Stomach (tissue), 19 donors: Measurements from ENCODE around the gene GPR4. TPM values are rescaled to one million over a fixed set of nuclear protein-coding genes. Genes with fewer than 3 reads are reported as not detected.

Experiments used
- DNase-seq, 2 donors: peaks; one replicate each; pipeline versions ENCODE4 v3.0.0 to v3.0.0-alpha.2; 2013 to 2019
- H3K27ac ChIP-seq, 5 donors: fragments of 200-600 bp in 4 of 5; sonication (generic) in 4 of 5; one replicate each; pipeline ENCODE4 v1.5.1; 2013 to 2019; ENCODE audit warnings: mild to moderate bottlenecking in 1 of 5, moderate library complexity in 1 of 5
- H3K27me3 ChIP-seq, 3 donors: fragments of 200-600 bp; sonication (generic); one replicate each; pipeline ENCODE4 v1.5.1; 2017 to 2019; ENCODE audit warnings: mixed run types in 1 of 3
- H3K36me3 ChIP-seq, 4 donors: fragments of 200-600 bp; sonication (generic); 1 replicate in 3 of 4; 2 replicates in 1 of 4; pipeline ENCODE4 v1.5.1; 2016 to 2019
- H3K4me1 ChIP-seq, 4 donors: fragments of 200-600 bp; sonication (generic); one replicate each; pipeline ENCODE4 v1.5.1; 2016 to 2019
- H3K4me3 ChIP-seq, 4 donors: fragments of 200-600 bp; sonication (generic) in 3 of 4; one replicate each; pipeline ENCODE4 v1.5.1; 2016 to 2019; ENCODE audit warnings: mild to moderate bottlenecking in 1 of 4
- H3K9me3 ChIP-seq, 4 donors: fragments of 200-600 bp; sonication (generic); one replicate each; pipeline ENCODE4 v1.5.1; 2016 to 2019
- CTCF ChIP-seq, 7 experiments: fragments of 450-650 bp in 4 of 7; fragments of 200-600 bp in 3 of 7; sonication (generic) in 3 of 7; IDR thresholded peaks; one replicate each; pipeline ENCODE4 v1.5.1; 2016 to 2019; ENCODE audit warnings: antibody characterized with exemption in 7 of 7, control low read depth in 2 of 7, mild to moderate bottlenecking in 1 of 7
- EP300 ChIP-seq: sonication (generic); formaldehyde crosslinking; IDR thresholded peaks from one replicate; pipeline ENCODE4 v1.6.1; 2017; ENCODE audit warnings: antibody characterized with exemption
- POLR2A ChIP-seq, 4 donors: fragments of 450-650 bp; IDR thresholded peaks; one replicate each; pipeline ENCODE4 v1.6.1; 2016; ENCODE audit warnings: antibody characterized with exemption in 4 of 4, control low read depth in 2 of 4, mild to moderate bottlenecking in 1 of 4, moderate library complexity in 1 of 4
- POLR2AphosphoS5 ChIP-seq, 3 donors: sonication (generic); formaldehyde crosslinking; IDR thresholded peaks; one replicate each; pipeline ENCODE4 v1.6.1; 2016; ENCODE audit warnings: antibody characterized with exemption in 3 of 3
- WGBS, 5 donors: extraction: QIAGEN DNeasy Blood & Tissue Kit in 3 of 5; methylation state at CpG; one replicate each; pipeline versions ENCODE4 v1.1.5 to v1.1.7; 2013 to 2018; 5-methylcytosine and 5-hydroxymethylcytosine counted together
- intact Hi-C: fragments of 100-400 bp; cut with DNase I; formaldehyde crosslinking; loops from one replicate; pipeline ENCODE4 v1.15.1; 2023; ENCODE audit warnings: low total_unique reads
- long read RNA-seq, 10 donors: transcript quantifications; one replicate each; lab custom pipeline, GENCODE V29; 2026
- polyA plus RNA-seq, 3 donors: library from polyadenylated mRNA; stranded (reverse); fragments of 200-250 nt; gene quantifications; one replicate each; pipeline ENCODE4 v1.2.3, GENCODE V29; 2013
- total RNA-seq, 5 donors: library from RNA; depleted of rRNA; stranded (reverse); fragments of >200 nt; gene quantifications; one replicate each; pipeline versions ENCODE4 v1.1.0 to v1.2.3, GENCODE V29; 2014 to 2016
- donor health status: healthy with polysubstance abuse.
- donor health status: Bipolar disorder and iron deficiency.
- donor health status: healthy.

Gene GPR4
- total RNA-seq: 1 to 10 TPM; 1.3 to 5.8 (median 2.0) TPM
- polyA plus RNA-seq: 1 to 10 TPM in 2 of 3 donors, under 1 TPM in 1; 0.60 to 3.2 (median 2.9) TPM
- long read RNA-seq, donor 1: 0 reads
- long read RNA-seq, donor 2: 0 reads
- long read RNA-seq, donor 3: 0 reads
- long read RNA-seq, donor 4: 0 reads
- long read RNA-seq, donor 5, partial matches to known transcripts: 0 of 2 reads
- long read RNA-seq, donor 5, other reads (novel, unspliced or antisense): 0 of 2 reads
- long read RNA-seq, donor 6: 0 reads
- long read RNA-seq, donor 7, partial matches to known transcripts: 0 of 1 reads
- long read RNA-seq, donor 7, other reads (novel, unspliced or antisense): 0 of 1 reads
- long read RNA-seq, donor 8: 0 reads
- long read RNA-seq, donor 9, partial matches to known transcripts: 0 of 1 reads
- long read RNA-seq, donor 9, other reads (novel, unspliced or antisense): 0 of 1 reads
- long read RNA-seq, donor 10: 0 reads

DNA sequence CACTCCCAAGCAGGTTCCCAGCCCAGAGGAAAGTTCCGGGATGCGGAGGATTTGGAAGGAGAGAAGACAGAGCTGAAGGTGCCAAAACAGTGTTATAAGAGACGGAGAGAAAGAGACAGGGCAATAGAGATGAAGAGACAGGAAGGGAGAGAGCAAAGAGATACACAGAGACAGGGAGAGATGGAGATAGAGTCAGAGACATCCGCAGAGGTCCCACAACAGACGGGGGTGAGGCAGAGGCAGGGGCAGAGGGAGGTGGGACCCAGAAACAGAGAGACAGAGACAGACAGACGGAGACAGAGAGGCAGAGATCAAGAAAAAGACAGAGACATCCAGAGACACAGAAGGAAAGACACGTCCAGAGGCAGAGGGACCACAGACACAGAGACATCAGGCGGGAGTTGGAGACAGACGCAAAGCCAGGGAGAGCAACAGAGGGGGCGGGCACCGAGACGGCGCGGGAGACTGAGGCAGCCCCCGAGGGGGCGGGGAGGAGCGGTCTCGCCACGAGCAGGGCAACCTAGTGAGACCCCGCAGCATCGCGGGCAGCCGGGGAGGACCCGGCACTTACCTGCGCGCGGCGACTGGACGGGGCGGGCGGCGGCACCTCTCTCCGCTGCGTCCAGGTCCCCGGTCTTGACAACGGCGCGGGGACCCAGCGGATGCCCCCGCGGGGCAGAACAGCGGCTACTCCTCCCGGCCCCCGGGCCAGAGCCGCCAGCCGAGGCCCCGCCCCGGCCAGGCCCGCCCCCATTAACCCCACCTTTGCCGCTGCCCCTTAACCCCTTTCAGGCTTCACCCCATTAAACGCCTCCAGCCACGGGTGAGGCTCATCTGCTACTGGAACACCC lies at the start of gene GPR4:
Gene GPR4 (minus strand): TSS at position 689 of the 851 bp plus-strand sequence. CDS start 10,346 bp downstream, outside the sequence.
- peak in 1 of 2 donors; percentile 63 for DNase-seq
- no peak for TF ChIP-seq CTCF (IDR thresholded peaks at IDR 0.05)
- WGBS, 5 donors: 3 to 9% (median 4%) methylated on average over 31 to 52 of the region's 52 CpGs
- peak within 1 kb of the TSS; percentile 30 to 43 (median 37) for H3K4me3 ChIP-seq
- peaks cover 6 to 49% (median 21%) of the 10 kb centered on the region in 4 donors for H3K4me1 ChIP-seq
- peak within 1 kb of the TSS; percentile 36 to 70 (median 45) for H3K27ac ChIP-seq
- H3K9me3 ChIP-seq: no peaks in the 10 kb centered on the region
- intact Hi-C loops: no loop called here
- H3K36me3 ChIP-seq: no peaks in the 10 kb centered on the region
- peaks cover 8 to 75% (median 58%) of the 10 kb centered on the region in 3 donors for H3K27me3 ChIP-seq

GRCh38 chr19:45650722-45651121 lies 48.7 kb upstream of the GPR4 start:
- intact Hi-C loops: no loop called here
- no peak overlapping the region for H3K4me3 ChIP-seq
- H3K27ac ChIP-seq: no peak overlapping the region
- TF ChIP-seq POLR2A (IDR thresholded peaks at IDR 0.05): no peak
- TF ChIP-seq POLR2AphosphoS5 (IDR thresholded peaks at IDR 0.05): no peak
- no peak for TF ChIP-seq CTCF (IDR thresholded peaks at IDR 0.05)
- TF ChIP-seq EP300: no peak
- H3K9me3 ChIP-seq: no peaks in the 10 kb centered on the region
- 52 to 81% (median 78%) methylated on average over 3 of the region's 3 CpGs for WGBS, 5 donors
- H3K27me3 ChIP-seq: peaks cover 0 to 22% (median 0%) of the 10 kb centered on the region in 3 donors
- peaks cover 6 to 8% (median 8%) of the 10 kb centered on the region in 4 donors for H3K4me1 ChIP-seq
- no peak for DNase-seq
- no peaks in the 10 kb centered on the region for H3K36me3 ChIP-seq

DNA sequence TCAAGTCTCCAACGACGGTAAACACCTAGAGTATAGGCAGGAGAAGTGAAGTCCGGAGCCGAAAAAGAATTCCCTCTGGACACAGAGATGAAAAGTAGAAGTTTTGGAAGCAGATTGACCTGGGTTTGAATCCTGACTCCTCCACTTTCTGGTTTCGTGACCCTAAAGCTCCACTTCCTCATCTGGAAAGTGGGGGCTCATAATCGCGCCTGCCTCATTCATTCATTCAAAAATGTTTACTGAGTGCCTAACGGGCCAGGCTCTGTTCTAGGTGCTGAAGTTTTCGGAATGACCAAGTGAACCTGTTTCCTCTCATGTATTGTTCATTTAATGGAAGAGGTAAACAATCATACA lies 44.3 kb upstream of the GPR4 start:
- WGBS, 5 donors: 5 to 12% (median 10%) methylated on average over 8 to 9 of the region's 9 CpGs
- intact Hi-C loops: loop anchor here (10.0 kb wide), 1 partner anchor 122 kb away; no protein-coding TSS in a partner anchor
- no peaks in the 10 kb centered on the region for H3K36me3 ChIP-seq
- peak overlapping the region in 3 of 5 donors; percentile 9 to 53 (median 22) for H3K27ac ChIP-seq
- H3K4me1 ChIP-seq: peaks cover 32 to 43% (median 38%) of the 10 kb centered on the region in 4 donors
- peaks cover 3 to 48% (median 4%) of the 10 kb centered on the region in 3 donors for H3K27me3 ChIP-seq
- no peaks in the 10 kb centered on the region for H3K9me3 ChIP-seq
- no peak for DNase-seq
- no peak for TF ChIP-seq EP300
- TF ChIP-seq POLR2AphosphoS5 (IDR thresholded peaks at IDR 0.05): no peak
- TF ChIP-seq POLR2A (IDR thresholded peaks at IDR 0.05): no peak
- TF ChIP-seq CTCF (IDR thresholded peaks at IDR 0.05): no peak
- H3K4me3 ChIP-seq: peak overlapping the region in 3 of 4 donors; percentile 44 to 52 (median 48)
